HG03571 (cell line): ENCODE measurements around the gene FILIP1L.

ENCODE experiments used
- ATAC-seq: cut with Tn5 transposase; IDR thresholded peaks from one replicate; pipeline ENCODE4 v1.9.1; 2021; ENCODE audit not compliant: unreplicated experiment

Gene FILIP1L

DNA sequence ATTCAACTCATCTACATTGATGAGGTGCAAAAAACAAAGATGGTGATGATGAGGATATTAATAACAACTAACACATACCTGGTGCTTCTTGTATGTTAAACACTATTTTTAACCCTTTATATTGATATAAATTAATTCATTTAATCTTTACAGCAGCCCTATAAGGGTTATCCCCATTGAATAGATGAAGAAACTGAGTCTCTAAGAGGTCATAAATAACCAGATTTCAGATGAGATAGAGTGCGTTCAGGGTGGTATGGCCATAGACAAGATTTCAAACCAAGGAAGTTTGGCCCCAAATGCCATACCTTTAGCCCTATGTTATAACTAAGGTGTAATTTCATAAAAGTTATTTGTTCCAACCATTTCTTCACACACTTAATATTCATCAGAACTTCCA lies 214.1 kb downstream of the FILIP1L start:
- no peak for ATAC-seq

DNA sequence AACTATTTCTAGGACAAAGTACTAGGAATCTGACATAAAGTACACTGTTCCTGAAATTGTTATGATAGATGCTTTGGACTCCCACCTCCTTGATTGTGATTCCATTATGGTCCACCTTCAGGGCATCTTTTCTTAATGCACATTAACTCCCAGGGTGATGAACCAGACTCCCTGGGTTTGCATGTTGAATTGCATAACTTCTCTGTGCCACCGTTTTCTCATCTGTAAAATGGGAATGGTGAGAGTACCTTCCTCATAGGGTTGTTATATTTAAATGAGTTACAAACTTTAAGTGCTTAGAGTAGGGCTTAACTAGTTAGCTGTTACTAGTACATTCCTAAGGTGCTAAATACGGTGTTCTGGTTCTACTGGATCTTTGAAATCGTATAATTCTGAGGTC lies 214.7 kb downstream of the FILIP1L start:
- ATAC-seq = no peak

DNA sequence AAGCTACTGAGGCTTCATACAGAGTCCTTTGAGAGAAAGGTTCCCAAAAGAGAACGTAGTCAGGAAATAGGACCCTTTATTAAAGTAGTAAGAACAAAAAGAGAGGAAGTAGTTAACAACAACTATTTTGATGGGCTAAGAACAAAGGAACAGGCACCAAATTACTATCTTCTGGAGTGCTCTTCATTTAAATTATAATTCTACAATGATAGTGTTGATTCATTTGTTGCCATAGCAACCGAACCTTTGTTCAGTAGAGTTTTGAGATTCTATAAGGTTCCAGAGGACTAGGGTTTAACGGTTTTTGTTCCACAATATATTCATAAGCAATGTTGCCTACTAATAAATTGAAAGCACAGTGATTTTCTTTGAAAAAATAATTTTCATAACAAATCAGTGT lies 217.8 kb downstream of the FILIP1L start:
- ATAC-seq = no peak

DNA sequence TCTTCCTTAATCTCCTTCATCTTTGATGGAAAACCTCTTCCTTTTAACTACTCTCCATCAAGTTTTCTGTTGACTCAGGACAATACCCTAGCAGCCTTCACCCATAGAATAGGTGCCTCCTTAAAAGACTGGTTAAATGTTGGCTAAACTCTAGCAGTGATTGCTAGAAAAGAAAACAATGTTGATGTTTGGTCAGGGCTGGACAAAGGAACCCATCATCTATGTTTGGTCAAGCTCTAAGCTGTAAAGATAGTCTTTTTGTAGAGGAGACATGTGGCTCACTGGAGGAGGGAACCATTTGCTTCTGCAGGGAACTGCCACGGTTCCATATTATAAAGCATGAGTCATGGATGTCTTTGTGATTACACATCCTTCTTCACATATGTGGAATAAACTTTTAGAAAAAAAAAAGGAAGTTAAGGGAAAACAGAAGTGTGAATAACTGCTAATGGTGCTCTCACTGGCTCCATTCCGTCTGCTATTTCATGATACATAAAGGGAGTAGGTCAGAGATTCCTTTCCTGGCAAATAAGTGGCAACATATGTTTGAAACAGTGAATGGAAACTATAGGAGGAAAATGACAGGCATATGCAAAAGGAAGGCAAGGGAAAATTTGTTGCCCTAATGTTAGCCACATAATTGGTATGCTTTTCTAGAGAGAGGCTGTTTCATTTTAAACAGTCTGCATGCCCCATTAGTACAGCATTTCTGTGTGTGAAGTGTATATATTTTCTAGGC lies 218.4 kb downstream of the FILIP1L start:
- no peak for ATAC-seq

DNA sequence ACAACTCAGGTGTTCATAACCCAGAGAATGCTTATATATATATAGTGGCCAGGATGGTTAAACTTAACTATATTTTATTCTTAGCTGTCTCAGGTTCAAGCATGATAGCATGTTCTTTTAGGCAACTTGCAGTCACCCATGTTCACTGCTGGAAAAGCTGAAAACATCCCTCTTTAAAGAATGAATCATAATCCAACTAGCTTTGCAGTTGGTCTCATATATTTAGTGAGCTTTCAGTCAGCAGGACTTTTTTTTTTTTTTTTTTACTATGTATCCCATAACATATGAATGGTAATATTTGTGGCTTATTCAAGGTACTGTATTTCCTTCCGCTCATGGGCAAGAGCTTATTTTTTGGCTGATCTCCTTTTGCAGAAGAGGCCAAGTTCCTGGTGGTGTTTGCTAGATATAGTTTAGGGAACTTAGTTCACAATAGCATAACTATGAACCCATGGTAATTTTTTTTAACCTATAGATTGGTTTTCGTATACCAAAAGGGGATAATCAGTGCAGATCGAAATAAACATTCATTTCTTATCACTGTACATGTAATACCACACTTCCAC lies 219.1 kb downstream of the FILIP1L start:
- no peak for ATAC-seq

DNA sequence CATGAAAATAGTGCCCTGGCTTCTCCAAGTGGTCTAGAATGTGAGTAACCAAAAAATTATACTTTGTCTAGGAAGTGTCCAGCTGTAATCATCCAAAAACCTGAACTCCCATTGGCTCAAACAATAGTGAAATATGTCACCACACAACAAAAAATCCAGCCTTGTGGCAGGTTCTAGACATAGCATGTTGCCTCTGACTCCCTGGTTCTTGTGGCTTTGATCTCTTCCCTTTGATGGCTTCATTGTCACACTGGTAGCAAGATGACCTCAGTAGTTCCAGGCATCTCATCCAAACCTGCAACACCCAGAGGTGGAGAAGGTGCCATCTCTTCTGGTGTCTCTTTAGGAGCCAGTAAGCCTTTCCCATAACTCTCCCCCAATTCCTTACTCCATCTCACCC lies 222.0 kb downstream of the FILIP1L start:
- no peak for ATAC-seq

DNA sequence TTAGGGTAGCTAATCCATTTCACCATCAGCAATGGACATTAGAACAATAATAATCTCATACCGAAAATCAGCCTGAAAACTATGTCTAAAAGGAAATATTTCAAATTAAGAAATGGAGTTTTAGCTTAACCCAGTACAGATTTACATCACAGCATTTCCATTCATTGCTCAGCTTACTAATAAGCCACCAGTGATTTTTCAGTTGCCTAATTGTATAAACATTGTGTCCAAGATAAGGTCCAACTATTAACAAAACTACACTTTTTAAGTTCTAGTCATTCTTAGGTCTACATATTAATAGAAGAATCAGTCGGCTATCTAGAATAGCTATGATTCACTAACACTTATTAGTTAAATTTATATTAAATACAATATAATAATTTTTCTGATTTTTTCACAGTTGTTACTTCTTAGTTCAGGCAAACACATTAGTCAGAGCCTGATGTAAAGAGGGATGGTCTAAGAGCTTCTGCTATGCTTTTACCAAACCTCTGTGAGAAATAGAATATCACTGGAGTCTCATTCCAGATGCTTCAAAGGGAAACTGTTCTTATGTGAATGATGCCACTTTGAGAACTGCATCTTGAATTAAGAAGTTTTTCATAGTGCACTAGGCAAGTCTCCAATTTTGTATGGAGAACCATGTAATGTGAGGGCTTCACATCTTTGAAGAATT lies 222.6 kb downstream of the FILIP1L start:
- ATAC-seq = no peak

DNA sequence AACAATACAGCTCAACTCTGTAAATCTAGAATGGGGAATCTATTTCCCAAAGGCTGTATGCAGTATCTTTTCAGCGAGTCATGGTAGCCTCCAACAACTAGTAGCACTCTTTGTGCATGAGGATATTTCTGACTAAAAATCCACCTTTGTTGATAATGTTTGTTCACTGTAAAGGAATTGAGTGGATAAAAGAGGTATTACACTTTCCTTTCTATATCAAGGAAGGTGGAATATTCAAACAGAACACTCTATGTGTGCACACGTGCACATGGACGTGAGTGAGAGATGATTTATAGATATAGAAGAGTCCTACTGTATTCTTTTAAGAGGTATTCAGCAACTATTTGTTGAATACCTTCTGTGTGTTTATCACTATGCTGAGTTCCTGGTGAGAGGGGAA lies 228.4 kb downstream of the FILIP1L start:
- ATAC-seq = no peak

DNA sequence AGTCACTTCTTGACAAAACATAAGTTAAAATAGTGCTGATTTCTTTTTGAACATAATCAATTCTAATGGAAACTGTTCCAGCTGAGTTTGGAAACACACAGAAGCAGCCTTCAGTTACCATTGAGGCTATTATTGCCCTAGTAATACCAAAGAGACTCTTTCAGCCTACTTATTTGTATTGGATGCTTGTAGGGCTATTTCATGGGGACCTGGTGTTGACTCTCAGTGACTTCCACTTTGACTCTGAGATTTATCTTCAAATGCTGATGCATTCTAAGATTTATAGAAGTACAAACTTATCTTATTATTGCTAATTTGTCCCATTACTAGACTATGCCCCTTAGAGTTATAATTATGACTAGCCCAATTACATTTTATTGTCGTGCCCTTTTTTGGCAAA lies 229.2 kb downstream of the FILIP1L start:
- ATAC-seq = no peak

DNA sequence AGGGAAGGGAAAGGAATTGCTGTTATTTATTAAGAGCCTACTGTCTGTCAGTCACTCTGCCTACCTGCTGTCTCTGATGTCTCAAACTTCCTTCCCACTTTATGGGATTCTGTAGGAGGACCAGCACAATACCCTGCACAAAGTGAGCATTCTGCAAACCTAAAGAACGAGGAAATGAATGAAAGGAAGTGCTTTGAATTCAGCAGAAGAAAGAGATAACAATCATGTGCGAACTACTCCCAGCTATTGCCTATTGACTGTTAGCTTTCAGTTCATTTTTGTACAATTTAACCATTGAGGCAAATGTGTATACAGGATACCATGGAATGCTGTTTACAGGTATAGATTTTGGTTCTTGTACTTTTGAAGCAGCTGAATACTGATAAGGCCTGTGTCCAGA lies 229.8 kb downstream of the FILIP1L start:
- no peak for ATAC-seq

DNA sequence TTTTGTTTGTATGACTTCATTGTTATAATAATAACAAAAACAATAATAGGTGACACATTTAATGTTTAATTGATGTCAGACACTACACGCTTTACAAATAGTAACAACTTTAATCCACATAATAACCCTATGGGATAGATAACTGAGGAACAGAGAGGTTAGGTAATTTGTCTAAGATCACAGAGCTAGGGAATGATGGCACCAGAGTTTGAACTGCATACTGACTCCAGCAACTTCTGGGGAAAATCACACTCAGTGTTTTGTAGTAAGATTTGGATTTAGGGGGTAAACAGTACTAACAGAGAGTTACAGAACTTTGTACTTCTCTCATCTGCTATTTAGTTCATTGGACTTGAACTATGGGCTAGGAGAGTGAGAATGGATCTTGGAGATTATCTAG lies 230.6 kb downstream of the FILIP1L start:
- no peak for ATAC-seq

DNA sequence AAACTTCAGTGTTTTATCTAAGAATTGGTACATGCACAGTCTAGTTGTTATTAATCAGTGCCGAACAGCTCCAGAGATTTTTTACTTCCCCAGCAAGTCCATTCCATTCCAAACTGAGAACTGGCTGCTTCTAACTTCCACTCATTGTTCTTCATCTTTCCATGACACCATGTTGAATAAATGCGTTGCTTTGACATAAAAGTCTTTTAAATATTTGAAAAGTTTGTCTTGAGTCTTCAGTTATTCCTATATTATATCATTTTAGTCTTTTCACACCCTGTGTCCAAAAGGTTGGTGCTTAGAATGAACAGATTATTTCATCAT lies 231.2 kb downstream of the FILIP1L start:
- no peak for ATAC-seq

DNA sequence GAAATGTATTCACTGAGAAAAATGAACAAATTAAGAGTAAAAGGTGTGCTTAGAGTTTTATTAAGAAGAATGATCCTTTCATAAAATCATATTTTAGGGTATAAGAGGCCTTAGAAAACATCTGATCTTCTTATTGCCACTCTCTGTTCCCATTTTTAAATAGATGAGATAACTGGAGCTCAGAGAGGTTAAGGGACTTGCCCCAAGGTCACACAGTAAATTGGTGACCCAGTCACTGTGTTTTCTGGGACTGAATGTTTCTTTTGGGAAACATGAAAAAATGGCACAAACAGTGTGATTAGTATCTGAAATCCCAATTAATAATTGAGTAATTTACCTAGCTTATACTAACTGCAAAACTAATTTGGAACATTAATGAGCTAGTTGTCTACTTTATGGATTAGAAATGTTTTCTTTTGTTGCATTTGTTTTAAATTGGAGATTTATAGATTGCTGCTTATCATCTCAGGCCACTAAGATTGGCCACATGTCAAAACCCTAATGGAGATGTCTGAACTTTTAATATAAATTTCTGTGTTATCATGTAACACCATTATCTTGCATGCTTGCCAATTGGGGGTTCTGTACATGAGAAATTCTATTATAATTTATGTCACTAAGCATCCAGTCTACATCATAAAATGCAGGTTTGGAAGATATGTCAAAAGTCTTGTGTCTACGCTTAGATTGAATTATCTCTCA lies 231.7 kb downstream of the FILIP1L start:
- ATAC-seq = no peak

DNA sequence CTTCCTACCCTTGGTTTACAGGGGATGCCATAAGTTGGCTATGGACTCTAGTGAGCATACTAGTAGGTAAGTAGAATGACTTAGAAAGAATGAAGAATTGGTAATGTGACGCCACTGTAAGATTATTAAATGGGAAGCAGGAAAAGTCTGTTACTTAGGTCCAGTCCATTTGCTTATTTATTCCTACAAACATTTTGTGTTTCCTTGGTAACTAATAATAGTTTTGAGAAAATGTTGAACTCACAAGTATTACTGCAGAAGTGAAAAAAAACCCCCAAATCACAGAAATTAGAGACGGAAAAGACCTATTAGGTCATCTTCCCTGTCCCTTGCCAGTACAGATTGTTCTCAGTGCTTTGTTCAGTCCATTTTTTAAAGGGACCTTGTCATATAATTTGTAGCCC lies 233.2 kb downstream of the FILIP1L start:
- ATAC-seq = no peak

DNA sequence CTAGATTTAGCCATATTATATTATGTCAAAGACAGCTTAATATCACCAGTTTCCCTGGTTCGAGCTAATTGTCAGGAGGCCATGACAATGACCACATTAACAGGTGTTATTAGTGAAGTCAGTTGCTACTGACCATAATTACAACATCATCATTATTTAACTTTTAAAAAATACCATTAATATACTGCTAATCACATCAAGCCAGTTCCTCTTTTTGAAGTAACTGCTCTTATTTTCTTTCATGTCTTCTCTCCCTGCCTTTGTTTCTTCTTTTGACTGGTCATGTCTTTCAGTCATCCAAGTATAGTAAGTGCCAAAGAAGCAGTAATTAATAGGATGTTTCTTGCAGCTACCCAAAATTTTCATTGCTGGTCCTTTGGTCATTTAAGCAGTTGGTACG lies 235.0 kb downstream of the FILIP1L start:
- no peak for ATAC-seq

DNA sequence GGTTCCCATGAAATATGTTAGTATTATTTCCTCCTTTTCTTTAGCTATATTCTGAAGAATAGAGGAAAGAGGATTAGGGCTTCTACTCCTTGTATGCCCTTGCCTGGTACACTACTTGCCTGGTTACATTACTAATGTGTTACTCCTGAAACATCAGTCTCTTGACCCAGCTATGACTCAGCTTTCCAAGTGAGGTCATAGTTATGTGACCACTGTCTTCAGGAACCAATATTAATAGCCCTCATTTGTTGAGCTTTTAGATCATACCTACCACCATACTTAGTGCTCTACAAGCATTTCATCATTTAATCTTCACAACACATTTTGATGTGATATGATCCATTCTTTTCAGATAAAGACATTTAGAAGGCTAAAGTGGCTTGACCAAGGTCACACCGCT lies 236.3 kb downstream of the FILIP1L start:
- ATAC-seq = peak; percentile 39

DNA sequence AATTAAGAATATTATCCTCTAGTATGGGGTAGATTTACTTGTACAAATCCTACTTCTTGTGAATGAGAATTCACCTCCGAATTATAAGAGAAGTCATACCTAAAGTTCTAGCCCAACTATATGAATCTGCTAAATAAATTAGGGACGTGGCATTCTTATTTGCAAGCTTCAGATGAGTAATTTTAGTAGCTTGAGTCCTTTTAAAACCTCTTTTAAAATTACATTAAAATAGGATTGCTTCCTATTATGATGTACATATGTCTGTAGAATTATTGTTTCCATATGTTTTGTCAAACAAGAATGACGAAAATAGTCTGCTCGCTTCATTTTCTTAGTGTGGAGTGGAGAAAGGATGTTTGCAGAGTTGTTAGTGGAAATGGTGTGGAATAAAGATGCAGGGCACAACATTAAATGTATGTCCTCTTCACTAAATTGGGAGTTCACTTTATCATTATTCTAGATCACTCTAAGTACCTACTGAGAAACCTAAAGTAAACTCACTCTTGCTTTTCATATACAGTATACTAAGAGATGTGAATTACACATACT lies 237.2 kb downstream of the FILIP1L start:
- no peak for ATAC-seq

DNA sequence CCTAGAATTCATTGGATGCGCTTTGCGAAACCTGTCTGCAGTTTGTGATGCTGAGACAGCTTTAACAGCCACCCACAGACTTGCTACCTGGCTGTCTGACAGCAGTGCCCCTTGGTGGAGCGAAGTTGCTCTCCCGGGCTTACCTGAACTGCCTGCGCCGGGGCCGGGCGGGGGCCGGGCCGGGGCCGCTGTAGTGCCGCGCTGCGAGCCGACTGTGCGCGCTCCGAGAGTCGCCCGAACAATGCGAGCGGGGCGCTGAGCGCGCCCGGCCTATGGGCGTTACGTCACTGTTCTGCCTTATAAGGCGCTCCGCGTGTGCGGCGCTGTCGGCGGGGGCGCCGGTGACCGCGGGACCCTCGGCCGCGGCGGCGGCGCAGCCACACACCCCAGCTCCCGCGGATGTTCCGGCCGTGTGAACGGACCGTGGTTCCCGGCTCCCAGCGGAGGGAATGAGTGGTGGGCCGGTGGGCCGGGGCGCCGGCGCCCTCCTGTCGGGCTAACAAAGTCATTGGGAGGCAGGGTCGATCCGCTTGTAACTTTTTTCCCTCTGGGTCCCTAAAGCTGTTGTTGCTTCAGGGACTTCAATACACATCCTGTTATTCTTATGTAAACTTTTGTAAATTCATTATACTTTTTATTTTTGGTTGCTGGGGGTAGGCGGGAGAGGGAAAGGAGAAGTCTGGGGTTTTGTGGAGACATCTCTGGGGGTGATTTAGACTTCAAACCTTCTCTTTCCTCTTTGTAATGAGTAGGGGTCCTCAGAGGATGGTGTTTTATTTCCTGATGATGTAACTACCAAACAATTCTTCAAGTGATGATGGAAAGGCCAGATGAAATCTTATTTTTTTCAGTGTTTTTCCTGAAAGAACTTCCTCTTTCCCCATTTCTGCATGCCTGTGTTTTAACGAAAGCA lies 238.1 kb downstream of the FILIP1L start:
- ATAC-seq = peak; percentile 94

DNA sequence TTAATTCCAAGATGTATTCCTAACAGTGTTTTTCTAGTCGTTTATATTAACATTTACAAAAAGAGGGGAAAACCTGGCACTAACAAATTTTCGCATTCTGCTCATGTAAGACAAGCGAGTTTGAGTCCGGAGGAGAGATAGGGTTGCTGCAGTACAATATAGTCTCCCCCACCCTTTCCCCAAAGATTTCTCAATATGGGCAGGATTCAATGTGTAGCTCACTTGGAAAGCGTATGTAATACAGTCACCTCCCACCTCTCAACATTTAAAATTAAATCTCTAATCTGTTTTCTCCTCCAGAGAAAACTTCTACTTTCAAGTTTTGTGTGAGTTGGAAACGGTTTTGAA lies 238.7 kb downstream of the FILIP1L start:
- no peak for ATAC-seq

DNA sequence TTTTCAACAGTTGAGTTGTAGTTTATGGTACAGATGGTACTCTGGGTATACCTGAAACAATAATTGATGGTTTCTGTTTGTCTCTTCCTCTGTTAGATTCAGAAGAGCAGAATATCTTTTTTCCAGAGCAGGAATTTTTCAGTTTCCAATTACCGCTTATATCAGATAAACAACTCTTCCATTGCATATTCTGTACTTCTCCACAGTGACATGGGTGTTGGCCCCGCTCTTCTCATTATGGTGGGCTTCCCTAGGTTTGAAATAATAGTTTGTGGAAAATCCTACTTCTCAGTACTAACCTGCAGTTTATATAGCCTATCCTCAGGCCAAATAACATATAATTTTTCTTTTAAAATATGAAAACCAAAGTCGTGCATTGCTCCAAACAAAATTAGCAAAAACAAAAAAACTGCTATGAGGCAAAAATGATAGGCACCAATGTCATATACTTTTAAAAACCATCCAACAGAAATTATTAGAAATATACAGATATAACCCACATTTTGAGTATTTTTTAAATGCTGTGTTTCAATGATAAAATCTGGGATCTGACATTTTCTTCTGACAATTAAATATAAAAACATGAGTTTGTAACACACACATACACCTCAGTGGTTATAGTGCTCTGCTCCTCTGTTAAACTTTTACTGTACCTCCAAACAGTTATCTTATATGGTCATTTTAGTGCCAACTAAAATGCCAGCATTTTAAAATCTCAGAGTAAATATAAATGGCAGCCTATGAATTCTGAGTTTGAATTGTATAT lies 239.9 kb downstream of the FILIP1L start:
- no peak for ATAC-seq
